HG02981 (cell line): ENCODE results near the gene MRPS7.
"Not testable (repeated sequence)": the region's sequence is repeated elsewhere in the genome, so short reads cannot be mapped to it uniquely, and the experiment has no call there.

ENCODE experiments used
- ATAC-seq: cut with Tn5 transposase; IDR thresholded peaks from one replicate; pipeline ENCODE4 v1.9.1; 2021; ENCODE audit warnings: mild to moderate bottlenecking, moderate library complexity; ENCODE audit not compliant: unreplicated experiment

The MRPS7 gene

DNA sequence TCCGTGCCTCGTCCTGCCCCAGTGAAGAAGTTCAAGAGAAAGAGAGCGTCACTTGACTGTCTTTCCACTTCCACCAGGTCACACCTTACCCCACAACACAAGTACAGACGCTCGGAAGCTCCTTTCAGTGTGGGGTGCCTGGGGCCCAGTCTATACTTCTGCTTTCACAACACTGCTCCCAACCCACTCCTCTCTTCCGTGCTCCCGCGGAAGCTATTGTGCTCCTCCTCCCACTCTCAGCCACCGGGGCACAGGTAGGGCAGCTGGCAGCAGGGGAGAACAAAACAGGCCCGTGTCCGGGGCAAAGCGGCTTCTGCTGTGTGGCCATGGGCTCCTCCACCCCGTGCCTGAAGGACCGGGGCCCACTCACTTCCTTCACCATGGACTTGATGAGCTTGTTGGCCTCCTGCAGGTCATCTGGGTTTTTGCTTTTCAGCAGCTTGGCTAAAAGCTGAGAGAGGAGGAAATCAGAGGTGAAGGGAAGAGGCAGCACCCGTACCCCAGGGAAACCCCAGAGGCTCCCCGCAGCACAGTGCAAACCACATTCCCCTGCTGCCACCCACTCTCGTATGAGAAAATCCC lies 19.1 kb upstream of the MRPS7 start:
- no peak for ATAC-seq

DNA sequence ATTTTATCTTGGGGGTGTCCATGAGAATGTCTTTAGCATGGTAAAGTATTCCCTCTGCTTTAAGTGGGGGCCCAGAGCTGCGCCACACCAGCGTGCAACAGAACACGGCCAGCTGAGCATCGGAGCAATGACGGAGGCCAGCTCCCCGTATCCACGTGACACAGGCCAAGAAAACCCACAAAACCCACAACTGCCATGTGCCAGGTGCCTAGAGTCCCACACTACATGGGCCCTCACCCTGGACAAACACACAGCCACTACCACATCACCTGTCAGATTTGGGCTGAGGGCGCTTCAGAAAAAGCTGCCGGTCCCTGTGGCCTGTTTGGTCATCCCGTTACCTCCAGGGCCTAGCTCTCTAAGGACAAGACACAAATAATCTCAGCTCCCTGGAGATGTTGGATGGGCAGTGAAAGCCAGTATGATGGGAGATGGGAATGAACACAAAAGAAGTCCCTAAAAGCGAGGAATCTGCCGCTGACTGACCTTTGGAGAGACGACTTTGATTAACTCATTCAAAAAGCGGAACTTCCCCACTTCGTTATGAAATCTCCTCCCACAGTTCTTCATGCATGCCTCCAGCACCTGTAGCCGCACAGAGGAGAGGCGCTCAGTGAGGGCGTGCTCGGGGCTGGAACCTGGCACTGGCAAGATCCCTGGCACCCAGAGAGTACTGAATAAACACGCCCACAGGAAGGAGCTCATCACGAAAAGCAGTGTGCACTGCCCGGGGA lies 17.4 kb upstream of the MRPS7 start:
- no peak for ATAC-seq

DNA sequence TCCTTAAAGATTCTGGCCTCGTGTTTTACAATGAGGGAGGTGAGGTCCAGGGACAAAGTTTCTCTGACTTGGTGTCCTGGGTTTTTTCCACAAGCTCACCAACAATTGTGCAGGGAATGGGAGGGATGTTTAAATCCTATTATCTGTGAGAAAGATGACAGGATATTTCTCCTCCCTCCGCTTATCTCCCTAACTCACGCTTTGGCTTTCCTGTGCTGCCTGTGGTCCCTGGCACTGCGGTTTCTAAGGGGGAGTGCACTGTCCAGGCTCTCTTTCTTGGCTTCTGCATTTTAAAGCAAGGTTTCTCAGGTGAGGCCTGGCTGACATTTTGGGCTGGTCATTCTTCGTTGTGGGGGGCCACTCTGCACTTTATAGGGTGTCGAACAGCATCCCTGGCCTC lies 16.7 kb upstream of the MRPS7 start:
- ATAC-seq = no peak

DNA sequence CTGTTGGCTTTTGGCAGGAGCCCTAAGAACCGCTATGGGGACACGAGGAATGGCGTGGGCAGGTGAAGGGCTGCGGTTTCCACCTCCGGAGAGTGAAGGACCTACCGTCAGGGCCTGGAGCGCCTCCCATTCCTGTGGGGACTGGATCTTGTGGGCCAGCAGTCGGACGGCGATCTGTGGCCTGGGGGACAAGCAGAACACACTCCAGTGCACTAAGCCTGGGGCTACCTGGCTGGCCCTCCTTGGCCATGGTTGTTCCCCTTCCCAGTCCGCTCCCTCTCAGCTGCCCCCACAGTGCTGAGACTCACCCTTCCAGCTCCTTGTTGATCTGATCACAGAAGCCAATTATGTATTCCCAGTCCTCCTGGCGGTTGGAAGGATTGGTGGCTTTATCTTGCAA lies 15.3 kb upstream of the MRPS7 start:
- ATAC-seq = no peak

DNA sequence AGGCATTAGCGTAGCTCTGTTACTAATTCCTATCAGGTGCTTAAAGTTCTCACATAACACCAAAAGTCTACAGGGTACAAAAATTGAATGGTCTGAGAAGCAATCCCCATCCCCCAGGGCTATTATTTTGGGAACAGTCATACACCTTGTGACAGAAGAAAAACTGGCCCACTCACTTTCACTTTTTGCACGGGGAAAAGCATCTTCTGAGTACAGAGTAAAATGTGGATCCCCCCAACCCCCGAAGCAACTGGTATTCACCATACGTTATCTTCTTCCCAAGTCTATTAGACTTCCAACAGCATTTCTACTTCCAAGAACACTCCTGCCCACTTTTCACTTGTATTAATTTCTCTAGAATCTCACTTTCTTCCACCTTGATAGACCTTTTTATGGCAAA lies 12.1 kb upstream of the MRPS7 start:
- no peak for ATAC-seq

DNA sequence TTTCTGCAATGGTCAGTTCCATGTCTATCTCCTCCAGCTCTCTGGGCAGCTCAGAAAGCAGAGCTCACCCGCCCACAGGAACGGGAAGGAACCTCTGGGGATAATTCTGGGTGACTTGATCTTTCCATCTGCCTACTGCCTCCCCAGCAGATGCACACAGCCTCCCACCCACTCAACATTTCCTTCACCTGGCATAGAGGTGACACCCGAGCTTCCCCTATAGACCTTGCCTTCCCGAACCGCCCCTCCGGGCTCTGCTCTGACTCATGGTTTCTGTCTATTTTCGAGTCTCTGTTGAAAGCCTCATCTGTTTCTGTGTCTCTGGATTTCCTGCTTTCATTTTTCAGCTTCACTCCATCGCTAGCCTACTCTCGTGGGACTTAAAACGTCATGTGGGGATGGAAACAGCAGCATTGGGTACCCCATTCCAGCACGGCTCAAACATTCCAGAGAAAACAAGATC lies 11.6 kb upstream of the MRPS7 start:
- peak; percentile 91 for ATAC-seq

DNA sequence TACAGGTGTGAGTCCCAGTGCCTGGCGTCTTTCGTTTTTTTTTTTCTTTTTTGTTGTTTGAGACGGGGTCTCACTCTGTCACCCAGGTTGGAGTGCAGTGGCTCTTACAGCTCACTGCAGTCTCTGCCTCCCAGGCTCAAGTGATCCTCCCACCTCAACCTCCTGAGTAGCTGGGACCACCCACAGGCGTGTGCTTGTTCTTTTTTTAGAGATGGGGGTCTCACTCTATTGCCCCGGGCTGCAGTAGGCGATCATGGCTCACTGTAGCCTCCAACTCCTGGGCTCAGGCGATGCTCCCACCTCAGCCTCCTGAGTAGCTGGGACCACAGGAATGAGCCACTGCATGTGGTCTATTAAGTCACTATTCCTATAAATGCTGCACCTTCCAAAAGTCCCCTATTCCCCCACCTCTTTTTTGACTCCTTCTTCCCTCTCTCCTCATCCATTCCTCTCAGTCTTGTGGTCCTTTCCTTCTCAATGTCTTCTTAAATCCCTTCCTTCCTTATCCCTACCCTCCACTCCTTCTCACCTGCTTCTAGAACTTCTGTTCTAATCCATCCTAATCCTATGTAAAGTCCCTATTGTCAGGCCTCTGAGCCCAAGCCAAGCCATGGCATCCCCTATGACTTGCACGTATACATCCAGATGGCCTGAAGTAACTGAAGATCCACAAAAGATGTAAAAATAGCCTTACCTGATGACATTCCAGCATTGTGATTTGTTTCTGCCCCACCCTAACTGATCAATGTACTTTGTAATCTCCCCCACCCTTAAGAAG lies 9.5 kb upstream of the MRPS7 start:
- no peak for ATAC-seq

DNA sequence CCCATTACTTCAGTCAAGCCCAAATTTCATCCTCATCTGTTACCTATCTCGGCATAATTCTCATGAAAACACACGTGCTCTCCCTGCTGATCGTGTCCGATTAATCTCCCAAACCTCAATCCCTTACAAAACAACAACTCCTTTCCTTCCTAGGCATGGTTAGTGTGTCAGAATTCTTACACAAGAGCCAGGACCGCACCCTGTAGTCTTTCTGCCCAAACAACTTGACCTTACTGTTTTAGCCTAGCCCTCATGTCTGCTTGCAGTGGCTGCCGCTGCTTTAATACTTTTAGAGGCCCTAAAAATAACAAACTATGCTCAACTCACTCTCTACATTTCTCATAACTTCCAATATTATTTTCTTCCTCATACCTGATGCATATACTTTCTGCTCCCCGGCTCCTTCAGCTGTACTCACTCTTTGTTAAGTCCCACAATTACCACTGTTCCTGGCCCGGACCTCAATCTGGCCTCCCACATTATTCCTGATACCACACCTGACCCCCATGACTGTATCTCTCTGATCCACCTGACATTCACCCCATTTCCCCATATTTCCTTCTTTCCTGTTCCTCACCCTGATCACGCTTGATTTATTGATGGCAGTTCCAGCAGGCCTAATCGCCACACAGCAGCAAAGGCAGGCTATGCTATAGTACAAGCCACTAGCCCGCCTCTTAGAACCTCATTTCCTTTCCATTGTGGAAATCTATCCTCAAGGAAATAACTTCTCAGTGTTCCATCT lies 5.6 kb upstream of the MRPS7 start:
- ATAC-seq = not testable (repeated sequence)

DNA sequence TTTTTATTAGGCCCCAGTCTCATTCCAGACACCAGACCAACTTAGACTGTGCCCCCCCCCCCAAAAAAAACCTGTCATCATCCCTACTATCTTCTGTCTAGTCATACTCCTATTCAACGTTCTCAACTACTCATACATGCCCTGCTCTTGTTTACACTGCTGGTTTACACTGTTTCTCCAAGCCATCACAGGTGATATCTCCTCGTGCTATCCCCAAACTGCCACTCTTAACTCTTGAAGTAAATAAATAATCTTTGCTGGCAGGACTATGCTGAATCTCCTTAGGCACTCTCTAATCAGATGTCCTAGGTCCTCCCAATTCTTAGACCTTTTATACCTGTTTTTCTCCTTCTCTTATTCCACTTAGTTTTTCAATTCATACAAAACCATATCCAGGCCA lies 4.5 kb upstream of the MRPS7 start:
- not testable (repeated sequence) for ATAC-seq

DNA sequence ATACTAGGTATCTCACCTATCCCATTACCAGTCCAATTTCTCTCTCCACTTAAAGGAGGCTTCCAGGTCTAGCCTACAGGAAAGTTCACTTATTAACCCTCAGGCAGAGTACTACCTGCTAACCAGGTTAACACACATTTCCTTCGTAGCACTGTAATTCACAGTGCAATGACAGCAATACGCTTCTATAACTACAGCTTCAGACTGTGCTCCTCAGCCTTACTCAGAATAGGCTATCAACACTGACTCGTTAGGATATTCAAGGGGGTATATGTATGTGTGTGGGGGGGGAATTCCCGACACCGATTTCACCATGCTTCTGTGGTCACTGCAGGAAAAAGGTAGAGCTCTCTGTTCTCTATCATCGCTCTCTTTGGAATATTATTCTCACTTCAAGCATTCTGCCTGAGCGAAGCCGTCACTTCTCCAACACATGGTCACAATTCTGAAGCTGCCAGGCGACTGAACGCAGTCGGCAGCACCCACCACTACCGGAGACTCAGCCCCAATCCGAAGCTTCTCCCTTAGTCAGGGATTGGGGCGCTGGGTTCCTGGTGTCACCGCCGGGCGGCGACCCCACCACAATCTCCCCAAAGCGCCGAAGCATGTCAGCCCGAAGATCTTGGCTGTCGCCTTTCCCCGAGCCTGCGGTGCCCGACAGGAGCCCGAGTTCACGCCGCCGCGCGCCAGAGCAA lies 891 bp upstream of the MRPS7 start:
- peak; percentile 10 for ATAC-seq

DNA sequence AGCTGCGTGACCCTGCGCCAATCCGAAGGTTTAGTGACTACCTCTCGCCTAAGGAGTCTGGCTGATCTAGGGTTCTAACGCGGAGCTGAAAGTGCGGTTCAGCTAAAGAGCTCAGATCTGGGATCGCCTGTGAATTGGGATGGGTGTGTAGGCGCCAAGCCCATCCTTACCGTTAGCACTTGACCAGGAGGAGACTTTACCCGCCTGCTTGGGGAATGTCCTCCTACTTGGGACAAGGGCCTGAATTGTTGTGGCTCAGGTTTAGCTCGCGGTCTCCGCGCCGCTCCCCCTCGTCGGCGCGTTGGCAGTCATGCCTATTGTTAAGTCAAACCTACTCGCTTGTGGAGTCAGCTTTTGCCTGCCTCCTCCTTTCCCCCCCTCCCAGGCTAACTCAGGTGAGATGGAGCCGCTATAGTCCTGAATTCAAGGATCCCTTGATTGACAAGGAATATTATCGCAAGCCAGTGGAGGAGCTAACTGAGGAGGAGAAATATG lies 480 bp downstream of the MRPS7 start:
- ATAC-seq = no peak

DNA sequence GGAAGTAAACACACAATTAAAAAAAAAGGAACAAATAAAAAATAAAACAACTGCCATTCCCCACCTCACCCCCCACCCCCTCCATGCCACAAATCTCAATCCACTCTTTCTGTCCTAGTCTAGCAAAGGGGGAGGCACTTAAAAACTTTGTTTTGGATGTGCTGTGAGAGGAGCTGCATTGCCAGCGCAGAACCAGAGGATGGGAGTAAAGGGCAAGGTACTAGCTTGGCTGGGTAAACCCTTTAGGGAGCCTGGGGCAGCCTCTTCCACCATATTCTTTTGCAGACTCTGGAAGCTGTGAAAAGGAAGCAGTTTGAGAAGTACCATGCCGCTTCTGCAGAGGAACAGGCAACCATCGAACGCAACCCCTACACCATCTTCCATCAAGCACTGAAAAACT lies 1.4 kb downstream of the MRPS7 start:
- ATAC-seq = no peak

DNA sequence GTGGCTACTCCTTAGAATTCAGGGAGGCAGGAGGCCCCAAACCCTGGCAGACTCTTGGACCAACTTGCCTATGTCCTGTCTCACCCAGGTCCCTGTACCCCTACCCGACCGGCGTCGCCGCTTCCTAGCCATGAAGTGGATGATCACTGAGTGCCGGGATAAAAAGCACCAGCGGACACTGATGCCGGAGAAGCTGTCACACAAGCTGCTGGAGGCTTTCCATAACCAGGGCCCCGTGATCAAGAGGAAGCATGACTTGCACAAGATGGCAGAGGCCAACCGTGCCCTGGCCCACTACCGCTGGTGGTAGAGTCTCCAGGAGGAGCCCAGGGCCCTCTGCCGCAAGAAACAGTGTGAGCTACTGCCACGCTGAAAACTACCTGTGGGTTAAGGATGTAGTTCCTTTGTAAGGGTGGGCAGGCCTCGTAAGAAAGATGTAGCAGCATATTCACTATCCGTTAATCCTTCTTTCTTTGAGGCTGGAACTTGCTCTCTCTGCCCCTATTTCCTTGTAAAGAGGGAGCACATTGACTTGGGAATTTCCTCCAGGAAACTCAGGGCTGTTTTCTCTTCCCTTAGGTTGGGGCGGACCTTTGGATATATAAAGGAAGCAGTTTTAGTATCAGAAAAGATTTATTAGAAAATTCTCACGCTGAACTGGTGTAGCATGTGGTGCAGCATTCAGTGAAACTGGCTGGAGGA lies 4.1 kb downstream of the MRPS7 start:
- ATAC-seq = no peak

DNA sequence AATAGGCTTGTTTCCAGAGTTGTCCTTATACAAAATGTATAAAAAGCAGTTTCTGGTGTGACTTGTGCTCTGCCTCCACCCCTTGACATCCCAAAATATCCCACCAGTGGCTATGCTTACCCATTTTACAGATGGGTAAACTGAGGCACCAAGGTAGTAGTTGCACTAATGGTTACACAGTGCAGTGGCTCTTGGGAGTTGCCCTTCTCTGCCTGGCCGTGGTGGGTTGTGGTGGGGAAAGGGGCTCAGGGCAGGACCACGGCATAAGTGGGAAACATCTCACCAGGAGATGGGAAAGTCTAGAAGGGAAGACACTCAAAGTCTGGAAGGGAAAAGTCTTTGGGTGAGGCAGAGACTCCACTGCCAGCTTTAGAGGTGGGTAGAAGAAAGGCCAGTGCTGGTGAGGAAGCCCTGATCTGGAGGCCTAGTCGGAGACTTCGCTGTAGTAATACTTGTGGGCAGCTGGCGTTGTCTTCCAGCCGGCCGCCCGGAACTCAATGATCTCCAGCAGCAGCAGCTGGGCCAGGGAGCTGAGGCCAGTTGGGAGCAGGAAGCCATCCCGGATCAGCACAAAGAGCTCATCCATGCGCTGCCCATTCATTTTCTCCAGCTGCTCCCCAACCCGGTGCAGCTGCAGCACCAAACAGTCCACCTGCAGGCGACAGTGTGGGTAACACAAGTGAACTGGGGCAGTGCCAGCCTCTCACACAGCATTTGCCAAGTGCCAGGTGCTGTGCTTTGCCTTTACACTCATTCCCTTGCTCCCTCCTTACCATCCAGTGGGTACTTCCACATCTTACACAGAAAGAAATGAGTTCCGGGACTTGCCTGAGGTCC lies 4.9 kb downstream of the MRPS7 start:
- ATAC-seq = no peak

DNA sequence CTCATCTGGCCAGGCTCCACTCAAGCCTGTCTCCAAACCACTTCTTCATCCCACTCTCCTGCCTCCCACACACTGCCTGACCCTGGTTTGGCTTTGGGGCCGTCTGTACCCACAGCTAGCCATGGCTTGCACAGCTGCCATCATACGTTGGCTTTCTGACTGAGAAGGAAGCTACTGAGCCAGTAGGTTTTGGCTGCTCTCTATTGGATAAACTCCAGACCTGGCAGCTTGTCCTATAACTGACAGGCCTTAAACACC lies 5.4 kb downstream of the MRPS7 start:
- no peak for ATAC-seq

DNA sequence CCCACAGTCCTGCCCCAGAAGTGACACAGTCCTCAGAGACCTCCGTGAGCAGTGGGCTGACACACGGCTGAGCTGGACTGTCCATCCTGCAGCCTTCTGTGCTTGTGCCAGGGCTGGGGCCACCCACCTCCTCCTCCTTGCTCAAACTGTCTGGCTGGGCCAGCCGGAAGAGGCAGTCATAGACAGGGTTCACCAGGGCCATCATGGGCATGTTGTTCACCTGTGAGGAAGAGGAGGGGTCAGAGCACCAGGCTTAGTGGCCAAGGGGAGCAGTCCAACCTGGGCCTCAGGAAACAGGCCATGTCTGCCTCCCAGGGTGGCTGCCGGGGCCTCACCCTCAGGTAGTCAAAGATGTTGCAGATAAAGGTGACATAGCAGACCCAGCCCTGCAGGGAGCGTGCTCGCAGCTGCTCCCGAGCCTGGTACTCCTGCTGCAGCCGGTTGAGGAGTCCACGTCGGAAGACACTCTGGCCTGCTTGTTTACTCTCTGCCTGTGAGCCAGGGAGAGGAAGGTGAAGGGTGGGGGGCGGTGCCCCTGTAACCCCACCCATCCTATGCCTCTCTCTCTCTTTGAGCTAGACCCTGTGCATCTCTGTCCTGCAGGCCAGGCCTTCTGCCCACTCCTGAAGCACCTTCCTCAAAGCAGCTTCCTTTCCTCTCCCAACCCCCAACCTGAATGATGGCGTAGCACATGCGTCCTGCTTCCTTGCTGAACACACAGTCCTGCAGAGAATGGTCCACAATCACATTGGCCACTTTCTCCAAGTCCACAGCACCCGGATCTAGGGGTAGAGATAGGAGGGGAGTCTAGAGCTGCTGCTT lies 5.9 kb downstream of the MRPS7 start:
- no peak for ATAC-seq

DNA sequence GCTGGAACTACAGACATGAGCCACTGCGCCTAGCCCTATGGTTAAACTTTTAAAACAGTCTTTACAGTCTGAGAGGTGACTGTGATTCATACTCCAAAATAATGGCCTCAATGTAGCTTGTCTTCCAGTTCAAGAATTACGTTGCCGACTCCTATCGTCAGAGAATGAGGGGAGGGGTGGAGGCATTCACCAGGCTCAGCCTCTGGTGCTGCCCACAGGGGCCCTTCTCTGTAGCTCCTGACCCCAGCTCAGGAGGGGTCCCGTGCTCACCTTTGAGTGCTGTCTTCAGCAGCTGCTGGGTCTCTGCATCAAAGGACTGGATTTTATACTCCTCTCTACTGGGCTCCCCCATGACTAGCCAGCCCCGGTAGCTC lies 8.2 kb downstream of the MRPS7 start:
- no peak for ATAC-seq

DNA sequence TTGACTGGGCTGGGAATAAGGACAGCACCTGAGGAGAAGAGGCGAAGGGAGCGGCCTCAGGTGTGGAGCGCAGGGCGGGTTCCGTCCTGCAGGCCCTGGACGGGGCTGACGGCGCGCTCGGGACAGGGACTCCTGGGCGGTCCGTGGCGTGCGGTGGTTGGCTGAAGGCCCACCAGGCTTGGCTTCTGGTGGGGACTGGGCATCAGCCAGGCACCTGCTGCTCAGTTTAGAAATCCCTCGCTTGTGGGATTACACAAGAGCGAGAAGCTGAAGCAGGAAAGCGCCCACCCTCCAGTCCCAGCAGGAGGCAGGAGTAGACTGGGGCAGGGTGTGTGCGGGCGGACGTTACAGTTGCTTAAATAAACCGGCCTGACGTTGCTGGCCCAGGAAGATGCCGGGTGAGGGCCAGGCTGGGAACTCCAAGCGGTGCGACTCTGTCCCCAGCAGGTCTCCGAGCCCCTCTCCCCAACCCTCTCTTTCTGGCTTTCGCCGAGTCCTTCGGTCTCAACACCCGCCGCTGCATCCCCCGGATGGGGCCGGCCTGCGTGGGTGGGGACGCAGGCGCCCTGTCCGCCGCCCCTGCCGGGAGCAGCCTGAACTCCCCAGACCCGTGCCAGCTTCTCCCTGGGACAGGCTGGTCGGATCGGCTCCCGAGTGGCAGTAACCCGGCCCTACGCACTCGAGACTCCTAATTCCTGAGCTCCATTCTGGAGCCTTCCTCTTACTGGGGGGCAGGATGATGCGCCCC lies 8.7 kb downstream of the MRPS7 start:
- ATAC-seq = peak; percentile 33
